GM12801 (cell line): ENCODE data around the gene SPRN.

Source experiments
- CTCF ChIP-seq: IDR thresholded peaks from one replicate; pipeline ENCODE4 v1.5.1; 2011; ENCODE audit warnings: control low read depth; ENCODE audit not compliant: insufficient read length; ENCODE audit errors: extremely low read depth

The SPRN gene

GRCh38 chr10:133465191-133465949, 40.9 kb upstream of the SPRN start:
- TF ChIP-seq CTCF, result no peak

- TF ChIP-seq CTCF, result no peak
Observed at GRCh38 chr10:133464582-133465031, 40.2 kb upstream of the SPRN start.

DNA sequence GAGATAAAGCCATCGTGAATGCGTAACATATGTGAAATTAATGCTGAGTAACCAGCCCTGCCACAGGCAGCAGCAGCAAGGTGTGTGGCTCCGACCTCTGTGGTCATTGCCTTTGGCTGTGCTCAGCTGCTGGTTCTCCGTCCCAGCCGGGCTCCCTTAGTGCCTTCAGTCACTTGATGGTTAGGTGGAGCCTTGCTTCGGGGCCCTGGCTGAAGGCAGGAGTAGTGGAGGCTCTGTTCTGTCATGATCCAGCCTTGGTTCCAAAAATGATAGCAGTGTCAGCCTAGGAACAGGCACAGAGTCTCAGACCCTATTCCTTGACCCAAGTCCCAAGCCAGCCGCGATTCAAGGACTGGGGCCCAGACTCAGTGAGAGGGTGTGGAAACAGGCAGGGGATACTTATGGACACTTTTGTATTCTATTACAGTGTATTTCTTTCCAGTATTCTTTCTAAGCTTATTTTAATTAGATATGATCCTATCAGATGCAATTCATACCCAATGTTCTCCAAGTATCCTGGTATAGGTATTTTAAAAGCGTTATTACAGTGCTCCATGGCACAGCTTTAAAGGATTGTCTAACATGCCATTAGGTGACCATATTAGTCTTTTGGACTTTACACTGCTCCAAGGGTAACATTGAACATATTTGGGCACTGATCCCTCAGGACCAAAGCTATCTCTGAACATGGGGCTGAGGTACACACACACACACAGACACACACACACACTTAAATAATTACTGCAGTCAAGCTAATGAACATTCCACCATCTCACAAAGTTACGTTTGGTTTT, 38.3 kb upstream of the SPRN start:
- TF ChIP-seq CTCF, result no peak

DNA sequence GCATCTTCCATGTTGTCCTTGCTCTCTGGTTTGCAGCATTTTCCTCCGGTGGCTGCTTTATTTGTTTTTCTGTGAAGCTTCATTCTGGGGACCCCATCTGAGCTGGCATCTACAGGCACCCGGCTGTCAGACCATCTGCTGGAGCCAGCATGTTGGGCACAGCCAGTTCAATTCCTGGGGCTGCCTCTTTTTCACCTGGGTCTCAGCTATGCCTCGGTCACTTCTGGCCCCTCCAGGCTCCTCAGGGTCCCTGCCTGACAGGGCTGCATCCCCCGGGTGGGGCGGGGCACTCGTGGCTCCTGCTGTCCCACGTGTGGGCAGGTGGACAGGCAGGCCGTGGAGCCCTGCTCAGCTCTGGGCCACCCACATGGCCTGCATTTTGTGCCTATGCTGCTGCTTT, 37.4 kb upstream of the SPRN start:
- no peak for TF ChIP-seq CTCF

GRCh38 chr10:133461027-133461426, 36.6 kb upstream of the SPRN start:
- TF ChIP-seq CTCF, result no peak

DNA sequence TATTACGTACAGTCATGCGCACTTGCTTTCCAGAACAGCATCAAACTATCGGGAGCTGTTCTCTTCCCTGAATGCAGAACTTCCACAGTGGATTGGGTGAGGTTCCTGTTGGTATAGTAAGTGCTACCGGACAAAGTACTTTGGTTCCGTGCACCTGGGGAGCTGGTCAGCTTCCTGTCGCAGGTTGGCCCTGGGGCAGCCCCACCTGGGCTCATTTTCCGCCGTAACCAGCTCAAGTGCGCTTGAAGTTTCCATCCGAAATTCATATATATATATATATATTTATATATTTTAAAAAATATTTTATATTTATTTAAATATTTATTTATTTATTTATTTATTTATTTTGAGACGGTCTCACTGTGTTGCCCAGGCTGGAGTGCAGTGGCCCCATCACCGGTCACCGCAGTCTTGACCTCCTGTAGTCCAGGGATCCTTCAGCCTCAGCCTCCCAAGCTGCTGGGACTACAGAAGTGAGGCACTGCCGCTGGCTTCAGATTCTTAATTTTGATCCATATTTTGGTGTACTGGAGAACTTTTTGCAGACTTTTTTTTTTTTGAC, 35.9 kb upstream of the SPRN start:
- TF ChIP-seq CTCF, result no peak

DNA sequence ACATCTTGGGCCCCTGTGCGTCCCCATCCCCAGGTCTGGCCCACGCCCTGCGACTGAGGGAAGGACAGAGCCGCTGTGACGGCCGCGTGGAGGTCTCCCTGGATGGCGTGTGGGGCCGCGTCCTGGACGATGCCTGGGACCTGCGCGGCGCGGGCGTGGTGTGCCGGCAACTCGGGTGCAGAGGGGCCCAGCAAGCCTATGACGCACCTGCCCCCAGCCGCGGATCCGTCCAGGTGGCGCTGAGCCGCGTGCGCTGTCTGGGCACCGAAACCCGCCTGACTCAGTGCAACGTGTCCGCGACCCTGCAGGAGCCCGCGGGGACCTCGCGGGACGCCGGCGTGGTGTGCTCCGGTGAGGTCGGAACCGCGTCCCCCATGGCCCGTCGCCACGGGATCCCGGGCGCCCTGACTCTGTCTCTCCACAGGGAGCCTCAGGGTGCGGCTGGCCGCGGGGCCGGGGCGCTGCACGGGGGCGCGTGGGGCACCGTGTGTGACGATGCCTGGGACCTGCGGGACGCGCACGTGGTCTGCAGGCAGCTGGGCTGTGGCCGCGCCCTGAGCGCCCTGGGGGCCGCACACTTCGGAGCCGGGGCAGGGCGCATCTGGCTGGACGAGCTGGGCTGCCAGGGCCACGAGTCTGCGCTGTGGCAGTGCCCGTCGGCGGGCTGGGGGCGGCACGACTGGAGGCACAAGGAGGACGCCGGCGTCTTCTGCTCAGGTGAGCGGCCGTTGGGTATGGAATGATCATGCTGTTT, 35.2 kb upstream of the SPRN start:
- no peak for TF ChIP-seq CTCF
